HG03432 (cell line): ENCODE results near the gene LMOD1.
"Not testable (repeated sequence)": the region's sequence is repeated elsewhere in the genome, so short reads cannot be mapped to it uniquely, and the experiment has no call there.

Experiments
- ATAC-seq: cut with Tn5 transposase; IDR thresholded peaks from one replicate; pipeline ENCODE4 v1.9.1; 2021; ENCODE audit warnings: mild to moderate bottlenecking, moderate library complexity; ENCODE audit not compliant: unreplicated experiment

Gene LMOD1

DNA sequence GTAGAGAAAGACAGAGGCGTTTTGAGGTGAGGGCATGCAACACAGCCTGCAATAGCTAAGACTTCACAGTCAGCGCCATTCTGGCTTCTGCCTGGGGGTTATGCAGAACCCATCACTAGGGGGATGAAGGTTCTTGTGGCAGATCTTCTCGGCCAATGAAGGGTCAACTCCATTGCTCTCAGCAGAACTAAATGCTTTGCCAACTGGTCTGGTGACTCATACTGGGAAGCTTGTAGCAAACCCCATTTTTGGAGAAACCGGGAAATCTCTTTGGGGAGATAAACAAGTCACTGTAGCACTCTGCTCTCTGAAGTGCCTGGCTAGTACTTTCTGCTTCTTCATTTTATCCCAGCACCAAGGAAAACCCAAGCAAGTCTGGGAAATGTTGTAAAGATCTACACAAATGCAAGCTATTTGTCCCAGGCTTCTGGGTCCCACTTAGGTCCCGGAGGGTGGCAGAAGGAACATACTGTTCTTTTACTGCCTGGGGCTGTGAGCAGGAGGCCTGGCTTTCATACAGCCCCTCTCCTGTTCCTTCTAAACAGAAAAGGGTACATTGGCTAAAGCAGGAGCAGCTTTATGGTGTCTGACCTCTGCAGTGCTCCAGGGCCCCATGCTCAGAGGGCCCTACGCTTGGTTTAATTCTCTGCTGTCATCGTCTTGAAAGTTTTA is 28.9 kb downstream of the LMOD1 start:
- no peak for ATAC-seq

DNA sequence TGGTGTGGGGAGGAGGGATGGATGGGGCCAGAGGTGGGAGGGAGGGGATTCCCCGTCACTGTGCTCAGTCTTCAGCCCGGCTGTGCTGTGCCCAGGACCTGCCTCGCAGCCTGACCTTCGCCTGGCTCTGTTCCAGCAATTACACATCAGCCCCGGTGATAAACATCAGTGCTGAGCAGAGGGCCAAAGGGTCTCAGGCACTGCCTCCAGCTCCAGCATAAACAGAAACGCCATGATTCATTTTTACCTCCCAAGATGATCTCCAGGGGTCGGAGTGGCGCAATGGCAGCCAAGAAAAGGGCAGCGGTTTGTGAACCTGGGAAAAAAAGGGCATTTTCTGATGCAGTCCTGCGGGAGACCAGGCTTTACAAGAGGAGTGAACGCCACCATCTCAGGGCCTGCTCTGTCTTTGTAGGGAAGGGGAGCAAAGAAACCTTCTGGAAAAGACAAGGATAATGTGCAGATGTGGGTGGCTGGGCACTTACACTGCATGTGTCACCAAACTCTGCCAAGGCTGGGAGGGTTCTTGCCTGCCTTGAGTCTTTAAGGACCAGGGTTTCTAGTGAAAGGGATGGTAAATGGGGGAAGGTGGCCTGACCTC is 29.6 kb downstream of the LMOD1 start:
- ATAC-seq = no peak

DNA sequence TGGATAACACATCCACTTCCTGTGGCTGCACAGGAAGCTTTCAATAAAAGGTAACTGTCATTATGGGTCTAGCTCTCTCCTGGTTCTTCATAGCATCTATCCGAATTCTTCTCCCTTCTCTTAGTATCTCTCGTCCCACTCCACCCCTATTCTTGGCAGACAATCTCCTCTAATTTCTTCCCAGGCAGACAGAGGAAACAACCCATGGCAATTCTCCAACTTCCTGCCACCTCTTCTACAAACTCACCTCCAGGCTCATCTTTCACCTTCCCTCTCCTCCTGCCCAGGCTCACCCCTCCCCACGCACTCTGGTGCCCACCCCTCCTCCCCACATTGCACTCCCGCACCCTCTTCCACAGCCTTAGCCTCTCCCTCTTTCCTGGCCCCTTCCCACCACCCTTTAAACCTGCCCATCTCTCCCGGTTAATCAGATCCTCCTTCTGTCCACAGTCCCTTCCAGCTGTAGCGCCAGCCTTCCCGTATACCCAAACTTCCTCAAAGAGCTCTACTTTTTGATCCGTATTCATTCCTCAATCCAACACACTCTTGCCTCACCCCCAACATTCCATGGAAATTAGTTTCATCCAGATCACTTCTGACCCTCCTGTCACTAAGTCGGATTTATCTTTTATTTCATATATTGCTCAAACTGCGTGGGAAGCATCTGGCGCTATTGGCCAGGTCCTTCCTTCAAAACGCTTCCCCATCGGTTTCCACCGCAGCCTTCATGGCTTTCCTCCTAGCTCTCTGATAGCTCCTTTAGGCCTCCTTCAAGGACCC is 31.7 kb downstream of the LMOD1 start:
- no peak for ATAC-seq

DNA sequence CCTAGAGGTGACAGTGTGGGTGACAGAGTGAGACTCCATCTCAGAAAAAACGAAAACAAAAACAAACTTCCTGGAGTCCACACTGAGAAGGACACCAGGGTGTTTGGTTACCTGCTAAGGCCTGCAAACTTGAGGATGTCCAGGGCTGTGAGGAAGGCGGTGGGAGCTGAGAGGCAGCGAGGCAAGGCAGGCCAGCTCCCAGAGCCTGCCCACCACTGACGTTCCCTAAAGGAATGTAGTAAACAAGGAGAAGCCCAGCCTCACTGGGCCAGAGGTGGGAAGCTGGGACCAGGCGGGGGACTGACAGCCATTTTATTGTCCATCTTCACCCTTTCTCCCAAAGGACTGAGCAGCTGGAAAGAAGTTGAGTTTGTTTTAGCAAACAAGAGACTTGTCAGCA is 33.5 kb downstream of the LMOD1 start:
- no peak for ATAC-seq

DNA sequence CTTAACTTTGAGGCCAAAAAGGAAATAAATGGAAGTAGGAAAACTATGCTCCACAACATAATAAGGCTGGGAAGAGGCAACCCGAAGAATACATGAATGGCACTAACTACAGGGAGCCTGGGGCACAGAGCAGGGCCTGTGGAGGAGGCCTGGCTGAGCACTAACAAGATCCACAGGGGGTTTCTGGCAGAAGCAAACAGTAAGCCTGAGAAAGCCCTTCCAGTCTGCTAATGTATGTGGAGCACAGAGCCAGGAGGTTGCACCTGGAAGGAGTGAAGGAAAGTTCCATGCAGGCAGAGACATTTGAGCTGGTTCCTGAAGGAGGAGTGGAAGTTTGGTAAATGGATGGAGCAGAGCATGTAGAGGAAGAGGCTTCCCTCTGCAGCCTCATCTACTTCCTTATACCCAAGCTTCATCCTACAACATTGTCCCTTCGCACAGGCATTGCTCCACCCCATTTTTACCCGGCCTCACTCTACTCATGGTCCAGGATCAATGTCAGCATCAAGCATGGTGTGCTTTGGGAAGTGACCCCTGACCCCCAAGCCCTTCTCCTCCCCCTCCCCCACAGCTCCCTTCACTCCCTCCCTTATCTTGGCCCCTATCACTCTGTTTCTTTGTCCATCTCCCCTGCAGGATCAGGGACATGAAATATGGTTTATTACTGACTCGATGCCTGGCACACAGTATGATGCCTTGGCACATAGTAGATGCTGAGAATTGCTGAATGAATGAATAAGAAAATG is 34.3 kb downstream of the LMOD1 start:
- no peak for ATAC-seq

DNA sequence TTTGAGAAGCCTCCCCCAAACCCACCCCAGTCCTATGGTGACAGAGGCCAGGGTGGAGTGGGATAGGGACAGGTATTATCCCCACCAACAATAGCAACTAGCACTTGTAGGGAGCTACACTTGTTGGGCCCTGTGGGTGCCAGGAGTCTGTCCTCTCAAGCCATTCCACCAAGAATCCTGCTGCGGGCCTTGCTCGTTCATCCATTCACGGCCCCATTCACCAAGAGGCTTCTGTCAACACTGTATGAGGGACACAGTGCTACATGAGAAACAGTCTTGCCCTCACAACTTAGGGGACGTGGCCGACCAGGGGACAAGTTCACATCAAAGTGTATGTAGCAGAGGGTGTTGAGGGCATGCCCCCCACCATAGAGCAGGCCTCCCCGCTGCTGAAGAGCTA is 38.7 kb downstream of the LMOD1 start:
- ATAC-seq = no peak

DNA sequence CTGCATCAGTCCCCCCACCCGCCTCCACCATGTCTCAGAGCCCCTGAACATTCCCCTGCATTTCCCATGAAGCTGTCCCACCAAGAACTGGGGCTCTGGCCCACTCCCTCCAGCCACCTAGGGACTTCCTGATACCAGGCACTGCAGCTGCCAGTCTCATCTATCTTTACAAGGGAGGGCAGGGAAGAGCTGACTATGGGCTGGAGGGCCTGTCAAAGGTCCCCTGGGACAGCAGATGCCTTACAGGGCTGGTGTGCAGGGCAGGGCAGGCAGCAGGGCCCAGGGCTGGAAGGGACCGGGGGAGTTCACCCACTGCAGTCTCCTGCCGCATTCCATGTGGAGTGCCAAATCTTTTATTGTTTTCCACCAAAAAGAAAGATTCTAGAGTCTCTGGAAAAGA is 40.0 kb downstream of the LMOD1 start:
- no peak for ATAC-seq

DNA sequence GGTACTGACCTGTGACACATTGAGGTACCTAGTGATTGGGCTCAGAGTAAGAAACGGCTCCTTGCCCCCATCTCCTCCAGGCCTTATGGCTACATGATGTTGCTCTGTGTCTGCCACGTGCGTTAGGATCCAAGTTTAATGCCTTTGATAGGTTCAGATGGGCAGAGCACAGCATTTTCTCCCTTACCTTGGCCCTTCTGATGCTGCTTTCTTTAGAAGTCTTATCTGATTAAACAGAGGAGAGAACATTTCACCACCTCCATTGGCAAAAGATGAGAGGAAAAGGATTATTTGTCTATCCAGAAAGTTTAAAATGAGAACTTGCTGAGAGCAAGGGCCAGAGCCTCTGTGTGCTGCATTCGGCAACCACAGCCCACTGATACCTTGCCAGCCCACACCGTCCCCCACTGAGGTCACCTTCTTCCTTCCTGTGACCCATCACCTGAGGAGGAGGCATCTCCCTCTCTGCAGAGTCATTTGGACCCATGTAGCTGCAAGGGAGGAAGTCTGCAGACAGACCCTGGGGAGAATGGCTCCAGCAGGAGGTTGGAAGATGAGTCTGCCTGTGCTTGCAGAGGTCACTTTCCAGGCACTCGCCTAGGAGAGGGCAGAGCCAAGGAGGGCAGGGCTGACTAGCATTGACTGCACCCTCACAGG is 41.0 kb downstream of the LMOD1 start:
- no peak for ATAC-seq

DNA sequence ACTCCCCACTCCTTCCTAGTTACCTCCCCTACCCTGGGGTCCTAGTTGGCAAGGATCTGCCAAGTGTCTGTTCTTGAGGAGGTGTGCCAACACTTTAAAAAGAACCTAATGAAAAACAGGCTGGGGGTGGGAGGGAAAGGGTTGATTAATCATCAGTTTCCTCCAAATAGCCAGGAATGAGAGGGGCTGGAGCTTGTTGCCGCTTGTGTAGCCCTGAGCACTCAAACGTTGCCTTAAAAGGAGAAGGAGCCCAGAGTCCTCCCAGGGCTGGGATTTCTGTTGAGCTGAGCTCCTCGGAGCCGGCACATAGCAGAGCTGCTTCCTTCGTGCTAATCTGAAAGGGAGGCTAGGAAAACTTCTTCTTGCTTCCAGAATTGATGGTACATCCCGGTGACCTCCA is 41.8 kb downstream of the LMOD1 start:
- no peak for ATAC-seq

DNA sequence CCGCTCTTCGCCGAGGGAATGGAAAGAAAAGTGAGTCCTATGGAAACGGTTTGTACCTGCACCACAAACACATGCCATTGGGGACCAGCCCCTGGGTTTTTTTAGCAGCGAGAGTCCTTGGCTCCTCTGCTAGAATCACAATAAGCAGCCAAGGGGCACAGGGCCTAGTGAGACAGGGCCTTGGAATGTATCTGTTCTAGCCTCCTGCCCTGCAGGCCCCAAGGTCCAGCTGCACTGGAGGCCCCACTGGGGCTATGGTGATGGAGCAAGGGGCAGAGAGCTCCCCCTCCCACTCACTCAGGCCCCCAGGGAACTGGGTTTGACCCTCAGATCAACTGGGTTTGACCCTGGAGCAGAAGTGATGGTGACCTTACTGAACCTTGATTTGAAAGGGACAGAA is 43.2 kb downstream of the LMOD1 start:
- ATAC-seq = no peak

DNA sequence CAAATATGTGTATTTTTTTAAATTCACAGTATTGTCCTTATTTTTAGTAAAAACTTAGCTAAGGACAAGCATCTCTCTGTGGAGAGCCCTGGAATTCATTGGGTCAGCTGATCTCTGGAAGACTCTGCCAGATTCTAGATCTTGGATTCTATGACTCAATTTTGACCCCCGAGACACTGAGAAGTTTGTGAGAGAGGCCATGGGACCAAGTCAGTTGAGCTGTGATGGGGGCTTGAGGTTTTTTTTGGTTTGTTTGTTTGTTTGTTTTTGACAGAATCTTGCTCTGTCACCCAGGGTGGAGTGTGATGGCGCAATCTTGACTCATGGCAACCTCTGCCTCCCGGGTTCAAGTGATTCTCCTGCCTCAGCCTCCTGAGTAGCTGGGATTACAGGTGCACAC is 44.1 kb downstream of the LMOD1 start:
- ATAC-seq = no peak

DNA sequence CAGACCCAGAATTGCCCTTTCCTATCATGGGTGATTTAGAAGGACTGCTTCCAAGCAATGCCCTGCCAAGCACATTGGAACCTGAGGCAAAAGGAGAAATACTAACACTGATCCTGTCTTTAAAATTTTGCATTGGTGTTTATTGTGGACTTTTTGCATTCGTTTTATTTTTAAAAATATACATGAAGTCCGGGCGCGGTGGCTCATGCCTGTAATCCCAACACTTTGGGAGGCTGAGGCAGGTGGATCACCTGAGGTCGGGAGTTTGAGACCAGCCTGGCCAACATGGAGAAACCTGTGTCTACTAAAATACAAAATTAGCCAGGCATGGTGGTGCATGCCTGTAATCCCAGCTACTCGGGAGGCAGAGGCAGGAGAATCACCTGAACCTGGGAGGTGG is 45.3 kb downstream of the LMOD1 start:
- ATAC-seq = not testable (repeated sequence)

DNA sequence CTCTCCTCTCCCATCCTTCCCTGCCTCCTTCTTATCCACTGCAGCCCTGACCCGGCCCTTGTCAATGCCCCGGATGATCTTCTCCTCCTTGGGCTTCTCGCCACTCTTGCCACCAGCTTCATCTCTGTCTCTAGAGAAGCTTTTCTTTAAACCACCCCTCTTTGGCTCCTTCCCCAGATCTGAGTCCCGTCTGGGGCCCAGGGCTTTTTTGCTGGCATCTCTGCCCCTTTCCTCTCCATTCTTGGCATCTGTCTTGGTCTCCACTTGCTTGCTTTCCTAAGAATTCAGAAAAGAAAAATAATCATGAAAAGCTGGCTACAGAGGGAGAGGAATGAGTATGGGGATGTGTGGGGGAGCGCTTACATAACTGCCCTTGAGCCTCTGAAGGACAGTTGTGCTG is 45.9 kb downstream of the LMOD1 start:
- ATAC-seq = no peak

DNA sequence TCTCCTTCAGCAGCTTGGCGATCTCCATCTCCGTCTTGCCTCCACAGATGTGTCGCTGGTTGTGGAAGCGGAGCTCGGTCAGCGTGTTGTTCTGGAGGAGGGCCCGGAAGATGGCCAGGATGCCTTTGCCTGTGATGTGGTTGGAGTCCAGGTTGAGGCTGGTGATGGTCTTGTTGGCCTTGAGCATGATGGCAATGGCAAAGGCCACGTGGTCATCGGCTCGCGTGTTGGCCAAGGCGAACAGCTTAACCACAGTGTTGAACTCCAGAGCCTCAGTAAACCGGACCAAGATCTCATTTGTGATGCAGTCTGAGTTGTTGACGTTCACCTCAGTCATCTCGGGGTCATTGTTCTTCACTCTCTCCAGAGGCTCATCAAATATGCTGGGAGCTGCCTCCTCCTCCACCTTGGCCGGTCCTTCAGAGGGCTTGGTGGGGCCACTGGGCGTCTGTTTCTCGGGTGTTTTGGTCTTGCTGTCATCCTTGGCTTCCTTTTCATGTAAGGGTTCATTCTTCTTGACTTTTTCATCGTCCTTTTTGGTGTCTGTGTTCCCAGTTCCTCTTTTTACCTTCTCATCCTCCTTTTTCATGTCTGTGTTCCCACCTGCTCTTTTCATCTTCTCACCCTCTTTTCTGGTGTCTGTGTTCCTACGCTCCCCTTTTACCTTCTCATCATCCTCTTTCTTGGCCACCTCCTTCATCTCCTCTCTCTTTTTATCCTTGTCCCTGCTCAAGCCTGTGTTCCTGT is 46.5 kb downstream of the LMOD1 start:
- no peak for ATAC-seq

DNA sequence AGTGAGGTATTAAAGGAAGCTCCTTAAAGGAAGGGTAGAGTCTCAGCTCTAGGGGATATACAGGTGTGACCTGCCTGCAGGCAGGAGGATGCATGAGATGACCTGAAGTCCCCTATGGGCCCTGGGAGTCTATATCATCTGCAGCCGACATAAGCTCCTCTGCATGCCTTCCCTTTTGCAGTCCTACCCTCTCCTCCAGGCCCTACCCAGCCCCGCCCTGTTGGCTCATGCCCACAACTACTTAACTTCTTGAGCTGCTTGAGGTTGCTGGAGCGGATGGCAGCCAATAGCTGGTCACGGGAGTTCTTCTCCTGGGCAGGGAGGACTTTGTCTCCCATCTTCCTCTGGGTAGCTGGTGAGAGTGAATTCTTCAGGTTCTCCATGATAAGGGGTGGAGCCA is 47.4 kb downstream of the LMOD1 start:
- ATAC-seq = no peak

DNA sequence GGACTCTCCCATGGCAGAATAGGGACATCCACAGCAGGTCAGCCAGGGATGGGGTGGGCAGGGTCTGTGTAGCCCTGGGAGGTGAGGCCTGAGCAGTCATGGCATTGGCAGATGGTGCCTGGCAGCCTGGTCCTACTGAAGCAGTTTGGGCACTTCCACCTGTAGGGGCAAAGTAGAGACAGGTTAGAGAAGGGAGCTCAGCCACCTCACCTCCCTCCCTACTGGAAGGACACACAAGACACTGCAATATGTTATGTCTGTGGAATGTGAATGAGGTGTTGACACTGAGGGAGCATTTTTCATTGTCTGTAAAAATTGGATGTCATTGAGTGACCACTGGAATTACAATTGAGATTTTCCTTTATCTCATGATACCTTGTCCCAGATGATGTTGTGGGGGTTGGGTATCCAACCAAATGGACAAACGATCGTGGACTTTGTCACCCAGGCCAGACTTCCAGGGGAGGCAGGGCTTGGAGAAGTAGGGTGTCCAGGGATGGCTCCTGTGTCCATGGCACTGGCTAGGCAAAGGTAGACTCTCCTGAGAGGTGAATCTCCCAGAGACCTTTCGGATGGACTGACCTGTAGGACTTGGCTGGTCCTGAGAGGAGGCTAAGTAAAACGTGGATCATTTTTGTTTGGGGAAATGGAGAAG is 48.0 kb downstream of the LMOD1 start:
- no peak for ATAC-seq

DNA sequence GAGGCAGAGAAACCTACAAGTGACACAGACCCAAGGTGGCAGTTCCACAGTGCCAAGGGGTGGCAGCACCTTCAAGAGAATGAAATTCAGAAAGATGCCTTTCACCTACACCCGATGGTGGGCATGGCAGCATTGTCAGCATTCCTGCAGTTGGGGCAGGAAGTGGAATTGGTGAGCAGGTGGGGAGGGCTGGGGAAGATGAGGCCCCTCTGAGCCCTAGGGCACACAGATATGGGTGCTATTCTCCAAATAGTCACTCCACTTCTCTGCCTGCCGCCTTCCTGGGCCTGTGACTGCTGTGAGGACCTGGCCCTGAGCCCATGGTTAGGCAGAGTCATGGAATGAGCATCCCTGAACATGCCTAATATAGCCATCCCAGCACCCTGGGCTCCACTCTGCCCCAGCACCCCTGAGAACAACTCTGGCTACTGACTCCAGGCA is 49.4 kb downstream of the LMOD1 start:
- no peak for ATAC-seq

DNA sequence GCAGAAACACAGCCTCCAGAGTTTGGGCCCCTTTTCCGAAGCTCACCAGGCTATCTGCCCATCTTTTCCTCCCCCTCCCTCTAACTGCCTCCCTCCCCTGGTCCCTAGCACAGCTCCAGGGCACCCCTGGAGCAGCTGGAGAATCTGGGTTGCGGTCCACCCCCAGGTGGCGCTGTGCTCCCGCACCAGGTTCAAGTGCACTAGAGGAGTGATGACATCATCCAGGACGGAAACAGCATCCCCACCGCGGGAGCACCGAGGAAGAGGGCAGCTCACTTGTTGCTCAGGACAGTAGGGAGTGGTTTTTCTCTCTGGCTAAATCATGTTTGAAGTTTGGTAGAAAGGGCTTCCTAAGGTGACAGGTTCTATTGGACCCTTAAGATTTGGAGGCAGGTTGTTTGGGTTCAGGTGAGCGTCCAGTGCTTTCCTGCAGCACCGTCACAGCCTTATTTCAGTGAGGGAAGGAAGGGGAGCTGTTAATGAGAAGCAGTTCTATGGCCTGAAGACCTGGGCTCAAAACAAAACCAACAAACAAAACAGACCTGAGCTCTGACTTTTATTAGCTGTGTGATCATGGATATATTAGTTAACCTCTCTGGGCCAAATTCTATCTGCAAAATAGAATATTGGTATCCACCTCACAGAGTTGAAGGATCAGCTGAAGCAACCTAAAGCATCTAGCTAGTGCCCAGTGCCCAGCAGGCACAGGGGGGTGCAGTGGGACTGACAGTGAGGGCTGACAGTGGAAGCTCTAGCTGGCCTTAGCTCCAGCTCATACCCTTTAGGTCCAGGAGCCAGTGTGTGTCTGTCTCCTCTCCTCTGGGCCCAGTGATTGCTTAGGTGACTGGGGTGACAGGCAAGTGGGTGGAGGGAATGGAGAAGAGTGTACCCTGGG is 50.2 kb downstream of the LMOD1 start:
- peak; percentile 85 for ATAC-seq
